ENCODE results near the gene PFKFB3.
A peak's percentile ranks its signal among the peaks of the same experiment; 100 is the strongest.
"Not testable (repeated sequence)": the region's sequence is repeated elsewhere in the genome, so short reads cannot be mapped to it uniquely, and the experiment has no call there.

The PFKFB3 gene

GRCh38 chr10:6202684-6203330 lies at the start of gene PFKFB3:
PFKFB3 (plus strand) TSS chr10:6202932; CDS start chr10:6203261, 329 bp downstream.
- DNase-seq: peak; percentile 98

DNA sequence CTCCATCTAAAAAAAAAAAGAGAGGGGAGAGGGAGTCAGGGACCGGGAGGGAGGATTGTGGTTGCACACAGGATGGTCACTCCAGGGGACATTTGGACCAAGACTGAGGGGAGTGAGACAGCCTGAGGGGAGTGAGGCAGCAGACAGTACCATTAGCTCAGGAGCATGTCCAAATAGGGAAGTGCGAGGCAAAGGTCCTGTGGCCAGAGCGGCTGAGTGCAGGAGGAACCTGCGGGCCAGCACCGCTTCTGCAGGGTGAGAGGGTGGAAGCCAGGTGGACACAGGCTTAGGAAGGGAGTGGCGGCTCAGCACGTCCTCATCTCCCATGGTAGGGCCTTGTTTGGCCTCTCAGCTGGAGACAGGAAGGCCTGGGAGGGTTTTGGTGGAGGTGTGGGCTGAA lies 48.9 kb upstream of the PFKFB3 start:
- DNase-seq: no peak

DNA sequence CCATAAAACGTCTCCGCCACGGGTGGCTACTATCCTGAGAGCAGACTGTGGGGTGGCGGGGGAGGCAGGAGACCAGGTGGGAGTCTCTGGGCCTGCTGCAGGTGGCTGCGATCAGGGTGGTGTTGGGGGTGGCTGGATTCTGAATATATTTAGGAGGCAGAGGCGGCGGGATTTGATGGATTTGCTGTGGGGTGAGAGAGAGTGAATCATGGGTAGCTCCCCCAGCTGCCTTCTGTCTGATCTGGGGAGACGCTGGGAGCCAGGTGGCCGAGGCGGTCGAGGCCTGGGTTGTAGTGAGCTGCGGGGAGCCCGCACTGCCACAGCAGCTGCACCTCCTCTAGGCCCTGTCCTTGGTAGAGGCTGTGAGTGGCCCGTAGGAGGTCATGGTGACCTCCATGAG lies 48.2 kb upstream of the PFKFB3 start:
- DNase-seq: no peak

DNA sequence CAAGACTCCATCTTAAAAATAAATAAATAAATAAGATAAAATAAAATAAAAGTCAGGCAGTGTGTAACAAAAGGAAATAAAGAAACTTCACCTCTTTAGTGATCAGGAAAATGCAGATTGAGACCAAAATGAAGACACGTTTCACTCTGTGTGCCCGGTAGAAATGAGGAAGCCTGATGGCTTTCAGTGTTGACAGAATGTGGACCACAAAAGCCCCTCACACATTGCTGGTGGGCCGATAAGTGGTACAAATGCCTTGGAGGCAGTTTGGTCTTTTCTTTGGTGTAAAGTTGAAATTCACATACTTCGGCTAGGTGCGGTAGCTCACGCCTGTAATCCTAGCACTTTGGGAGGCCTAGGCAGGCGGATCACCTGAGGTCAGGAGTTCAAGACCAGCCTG lies 44.5 kb upstream of the PFKFB3 start:
- DNase-seq: no peak

- DNase-seq: no peak
Observed at GRCh38 chr10:6161921-6162320, 40.8 kb upstream of the PFKFB3 start.

GRCh38 chr10:6162589-6163356 lies 40.0 kb upstream of the PFKFB3 start:
- DNase-seq: no peak

DNA sequence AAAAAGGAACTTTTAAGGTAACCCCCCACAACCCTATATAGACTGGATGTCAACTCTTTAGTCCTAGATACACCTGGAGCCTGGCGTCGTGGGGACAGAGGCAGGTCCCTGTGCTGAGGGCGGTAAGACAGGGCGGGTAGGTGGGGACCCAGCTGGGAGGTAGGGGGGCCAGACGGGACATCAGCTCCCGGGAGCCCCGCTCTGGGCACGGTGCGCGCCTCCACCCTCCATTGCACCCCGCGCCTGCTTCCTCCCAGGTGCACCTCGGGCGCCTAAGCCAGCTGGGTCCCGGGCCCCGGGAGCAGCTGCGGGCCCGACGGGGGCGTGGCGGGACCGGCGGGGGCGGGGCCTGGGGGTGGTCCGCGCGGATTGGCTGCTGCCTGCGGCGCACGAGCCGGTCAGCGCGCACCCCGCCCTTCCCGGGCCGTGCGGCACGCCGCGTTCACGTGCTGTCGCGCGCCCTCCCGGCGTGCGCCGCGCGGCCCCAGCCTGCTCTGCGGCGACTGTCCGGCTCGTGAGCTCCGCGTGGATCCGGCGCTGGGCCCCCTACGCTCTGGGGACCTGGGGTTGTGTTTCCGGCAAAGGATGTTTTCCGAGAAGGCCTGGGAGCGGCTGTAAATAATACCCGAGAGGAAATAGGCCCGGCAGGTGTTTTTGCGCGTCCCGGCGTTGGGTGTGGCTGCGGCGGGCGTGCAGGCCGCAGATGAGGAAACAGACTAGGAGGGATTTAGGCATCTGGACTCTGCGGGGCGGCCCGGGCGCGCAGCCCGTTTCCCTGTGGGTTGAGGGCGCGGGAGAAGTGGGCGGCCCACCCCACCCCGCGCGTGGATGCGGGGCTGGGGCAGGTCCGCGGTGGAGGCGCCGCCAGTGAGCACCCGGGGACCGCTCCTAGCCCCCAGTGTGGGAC lies 39.1 kb upstream of the PFKFB3 start:
- DNase-seq: peak; percentile 94

DNA sequence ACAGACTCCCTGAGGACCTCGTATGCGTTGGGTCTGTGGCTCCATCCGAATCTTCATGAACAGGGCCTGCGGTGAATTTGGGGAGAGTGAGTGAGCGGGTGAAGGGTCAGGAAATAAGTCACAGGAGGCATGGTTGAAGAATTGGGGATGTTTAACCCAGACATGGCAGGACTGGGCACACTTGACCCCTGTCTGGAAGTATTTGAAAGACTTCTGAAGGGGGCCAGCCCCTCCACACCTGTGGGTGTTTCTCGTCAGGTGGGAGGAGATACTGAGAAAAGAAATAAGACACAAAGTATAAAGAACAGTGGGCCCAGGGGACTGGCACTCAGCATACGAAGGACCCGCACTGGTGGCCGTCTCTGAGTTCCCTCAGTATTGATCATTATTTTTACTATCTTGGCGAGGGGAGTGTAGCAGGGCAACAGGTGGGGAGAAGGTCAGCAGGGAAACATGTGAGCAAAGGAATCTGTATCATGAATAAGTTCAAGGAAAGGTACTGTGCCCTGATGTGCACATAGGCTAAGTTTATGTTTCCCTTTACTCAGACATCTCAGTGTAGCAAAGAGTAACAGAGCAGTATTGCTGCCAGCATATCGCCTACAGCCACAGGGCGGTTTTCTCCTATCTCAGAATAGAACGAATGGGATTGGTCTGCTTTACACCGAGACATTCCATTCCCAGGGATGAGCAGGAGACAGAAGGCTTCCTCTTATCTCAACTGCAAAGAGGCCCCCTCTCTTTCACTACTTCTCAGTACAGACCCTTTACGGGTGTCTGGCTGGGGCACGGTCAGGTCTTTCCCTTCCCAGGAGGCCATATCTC lies 38.2 kb upstream of the PFKFB3 start:
- DNase-seq: no peak

DNA sequence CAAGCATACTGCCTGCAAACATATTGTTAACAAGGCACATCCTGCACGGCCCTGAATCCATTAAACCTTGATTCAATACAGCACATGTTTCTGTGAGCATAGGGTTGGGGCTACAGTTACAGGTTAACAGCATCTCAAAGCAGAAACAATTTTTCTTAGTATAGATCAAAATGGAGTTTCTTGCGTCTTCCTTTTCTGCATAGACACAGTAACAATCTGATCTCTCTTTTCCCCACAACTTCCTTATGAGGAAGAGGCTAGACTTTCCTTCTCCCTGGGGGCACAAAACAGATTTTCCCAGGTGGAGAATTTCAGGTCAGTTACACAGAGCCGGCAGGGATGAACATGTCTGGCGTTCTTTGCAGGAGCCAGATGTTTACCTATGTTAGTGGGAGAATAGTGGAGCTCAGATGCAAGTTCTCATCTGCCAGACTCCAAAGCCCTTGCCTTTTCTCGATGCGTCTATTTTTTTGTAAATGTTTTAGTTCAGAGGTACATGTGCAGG lies 37.5 kb upstream of the PFKFB3 start:
- no peak for DNase-seq

DNA sequence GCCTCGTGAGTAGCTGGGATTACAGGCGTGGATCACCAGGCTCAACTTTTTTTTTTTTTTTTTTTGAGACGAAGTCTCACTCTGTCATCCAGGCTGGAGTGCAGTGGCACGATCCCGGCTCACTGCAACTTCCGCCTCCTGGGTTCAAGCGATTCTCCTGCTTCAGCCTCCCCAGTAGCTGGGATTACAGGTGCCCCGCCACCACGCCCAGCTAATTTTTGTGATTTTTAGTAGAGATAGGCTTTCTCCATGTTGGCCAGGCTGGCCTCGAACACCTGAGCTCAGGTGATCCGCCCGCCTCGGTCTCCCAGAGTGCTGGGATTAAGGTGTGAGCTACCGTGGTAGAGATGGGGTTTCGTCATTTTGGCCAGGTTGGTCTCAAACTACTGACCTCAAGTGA lies 36.8 kb upstream of the PFKFB3 start:
- DNase-seq: not testable (repeated sequence)

DNA sequence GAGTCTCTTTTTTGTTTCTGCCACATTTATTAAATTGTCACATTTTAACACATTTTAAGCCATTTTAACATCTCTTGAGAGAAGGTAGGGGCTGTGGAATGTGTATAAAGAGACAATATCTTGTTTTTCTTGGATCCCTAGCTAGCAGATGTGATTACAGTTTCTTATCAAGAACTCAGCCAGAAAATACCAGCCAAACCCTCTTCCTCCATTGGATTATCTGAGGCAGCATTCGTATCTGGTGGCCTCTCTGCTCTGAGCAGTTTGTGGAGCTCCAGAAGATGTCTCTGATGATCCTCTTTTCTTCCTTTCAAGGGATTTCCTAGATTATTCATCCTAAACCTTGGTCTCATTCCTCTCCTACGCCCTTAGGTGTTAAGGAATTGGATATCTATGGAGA lies 35.3 kb upstream of the PFKFB3 start:
- no peak for DNase-seq

DNA sequence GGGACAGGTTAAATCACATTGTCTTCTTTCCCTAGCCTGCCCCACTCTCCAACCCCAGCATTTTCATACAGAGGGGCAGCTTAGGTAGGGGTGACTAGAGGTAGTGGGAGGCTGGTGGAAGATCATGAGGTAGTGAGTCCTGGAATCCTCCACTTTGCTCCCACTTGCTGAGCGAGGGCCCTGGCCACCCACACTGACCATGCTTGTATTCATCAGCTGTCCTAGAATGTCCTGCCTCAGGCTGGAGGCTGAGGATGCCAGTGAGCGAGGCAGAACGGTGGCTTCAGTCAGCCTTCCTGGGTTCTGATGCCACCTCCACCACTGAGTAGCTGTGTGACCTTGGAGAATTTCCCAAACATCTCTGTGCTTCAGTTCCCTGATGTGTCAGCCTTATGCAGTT lies 34.6 kb upstream of the PFKFB3 start:
- DNase-seq: no peak

DNA sequence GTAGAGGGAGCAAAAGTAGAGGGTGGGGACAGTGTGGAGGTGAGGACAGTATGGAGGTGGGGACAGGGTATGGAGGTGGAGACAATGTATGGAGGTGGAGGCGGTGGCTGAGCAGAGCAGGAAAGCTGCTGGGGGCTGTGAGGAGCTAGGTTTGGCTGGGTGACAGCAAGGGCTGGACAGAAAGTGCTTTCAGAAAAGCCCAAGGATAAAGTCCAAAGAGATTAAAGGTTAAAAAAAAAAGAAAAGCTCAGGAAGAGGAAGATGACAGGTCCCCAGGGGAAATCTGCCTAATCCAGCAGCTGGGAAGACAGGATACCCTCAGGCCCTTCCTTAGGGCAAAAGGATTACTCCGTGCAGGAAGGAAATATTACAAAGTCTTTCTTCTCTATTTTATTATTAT lies 32.1 kb upstream of the PFKFB3 start:
- no peak for DNase-seq

GRCh38 chr10:6171881-6172695 lies 30.6 kb upstream of the PFKFB3 start:
- peak; percentile 47 for DNase-seq

GRCh38 chr10:6173203-6173602 lies 29.5 kb upstream of the PFKFB3 start:
- DNase-seq: peak; percentile 77

DNA sequence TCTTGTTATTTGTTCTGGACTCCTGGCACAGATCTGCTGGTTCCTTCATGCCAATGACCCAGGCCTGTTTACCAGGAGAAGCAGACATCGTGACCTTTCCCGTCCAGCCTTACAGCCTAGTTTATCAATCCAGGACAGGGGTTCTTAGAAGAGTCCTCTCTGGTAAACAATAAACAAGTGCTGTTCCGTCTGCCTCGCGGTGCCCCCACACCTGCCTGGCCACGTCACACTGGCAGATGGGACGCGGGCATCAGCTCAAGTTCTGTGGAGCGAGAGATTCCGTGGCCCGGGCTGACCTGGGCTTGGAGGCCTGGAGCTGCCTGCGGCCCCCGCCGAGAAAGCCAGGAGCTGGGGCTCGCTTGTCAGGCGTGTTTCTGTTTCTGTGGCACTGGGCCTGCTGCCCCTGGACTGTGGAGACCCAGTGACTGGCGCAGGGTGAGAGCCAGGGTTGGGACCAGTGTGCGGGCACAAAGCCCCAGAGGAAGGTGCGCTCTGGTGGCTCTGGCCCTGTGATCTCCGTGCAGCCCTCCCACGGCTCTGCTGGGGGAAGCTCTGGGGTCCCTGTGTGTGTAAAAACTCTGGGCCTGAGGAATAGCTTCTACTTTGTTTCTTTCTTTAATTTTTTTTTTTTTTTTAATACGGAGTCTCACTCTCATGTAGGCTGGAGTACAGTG lies 28.4 kb upstream of the PFKFB3 start:
- DNase-seq: no peak

DNA sequence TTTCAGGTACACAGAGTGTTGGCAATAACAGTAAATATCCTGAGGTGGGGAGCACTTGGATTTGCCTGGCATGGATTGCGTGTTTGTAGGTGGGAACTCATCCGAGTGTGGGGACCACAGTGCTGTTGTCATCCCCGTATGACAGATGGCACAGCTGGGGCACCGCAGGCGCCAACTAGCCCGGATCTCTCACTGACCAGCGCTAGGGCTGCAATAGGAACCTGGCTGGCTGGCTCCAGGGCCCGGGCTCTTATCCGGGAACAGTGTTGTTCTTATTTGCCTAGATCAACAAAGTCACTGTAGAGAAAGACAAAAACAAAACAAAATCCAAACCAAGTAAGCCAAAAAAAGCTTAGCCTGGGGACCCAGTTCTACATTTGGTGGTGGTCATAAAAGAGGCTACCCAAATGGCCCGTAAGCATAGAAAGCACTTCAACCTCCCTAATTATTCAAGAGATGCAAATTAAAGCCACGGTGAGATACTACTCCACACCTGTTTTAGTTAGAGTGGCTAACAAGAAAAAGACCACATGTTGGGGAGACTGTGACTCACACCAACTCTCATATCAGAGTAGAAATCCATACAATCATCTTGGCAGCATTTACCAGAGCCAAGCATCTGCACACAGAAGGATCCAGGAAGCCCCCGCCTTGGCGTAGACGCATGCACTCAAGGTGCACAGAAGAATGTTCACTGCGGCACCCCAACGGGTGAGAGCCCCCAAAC lies 27.2 kb upstream of the PFKFB3 start:
- DNase-seq: no peak

GRCh38 chr10:6176691-6177231 lies 26.0 kb upstream of the PFKFB3 start:
- DNase-seq: no peak

GRCh38 chr10:6177880-6178281 lies 24.9 kb upstream of the PFKFB3 start:
- DNase-seq: no peak

DNA sequence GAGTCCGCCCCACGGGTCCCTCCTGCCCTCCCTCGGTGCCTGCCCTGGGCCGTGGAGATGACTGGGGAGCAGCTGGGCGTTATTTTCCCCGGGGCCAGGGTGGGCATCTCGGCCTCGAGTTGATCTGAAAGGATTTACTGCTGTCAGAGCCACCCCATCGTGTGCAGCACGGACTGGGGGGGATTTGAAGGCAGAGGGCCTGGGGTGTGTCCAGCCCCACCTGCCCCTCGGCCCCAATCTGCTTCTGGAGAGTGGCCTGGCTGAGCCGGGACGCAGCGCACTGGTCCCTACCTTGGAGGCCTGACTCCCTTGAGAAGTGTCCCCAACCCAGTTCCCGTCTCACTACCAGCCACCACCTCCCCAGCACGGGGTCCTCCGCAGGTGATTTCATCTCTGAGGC lies 24.2 kb upstream of the PFKFB3 start:
- no peak for DNase-seq
